ENCODE results near the gene PPP3R1. TPM values are rescaled to one million over a fixed set of nuclear protein-coding genes. Genes with fewer than 3 reads are reported as not detected.

The PPP3R1 gene
- total and polyA plus RNA-seq, 10 of the 15 experiments (the other 5 are each of a cell fraction or from before 2014, with no cell fraction given), result 1.5 to 61.0 (median 15.8) TPM

GRCh38 chr2:68250652-68251186, 1.6 kb downstream of the PPP3R1 start:
- WGBS (ENCODE audit: insufficient coverage, insufficient replicate concordance, low lambda C conversion rate, missing lambda C conversion rate), result 5% methylated on average over 15 of the region's 15 CpGs
- no peak overlapping the region for H2AFZ ChIP-seq (ENCODE audit: control insufficient read depth, low read depth, low read length)
- POLR2A ChIA-PET, result interaction anchor here (0.7 to 2.1 kb wide), 5 partner anchors 14 to 58 kb away, joined by 3 to 5 read pairs (median 4); no protein-coding TSS in a partner anchor
- FAIRE-seq (peak; percentile 95), ATAC-seq (no peak), DNase-seq (ENCODE audit: low read depth, low spot score) (no peak)
- H3K4me3 ChIP-seq, result peak overlapping the region; percentile 85
- H3K79me2 ChIP-seq (ENCODE audit: control insufficient read depth, insufficient read depth, low read length), result peaks cover 79% of the 10 kb centered on the region
- no TSS peak for BruUV-seq (replicated peaks)
- peaks cover 15% of the 10 kb centered on the region for H3K4me1 ChIP-seq (ENCODE audit: control insufficient read depth, insufficient read depth, low read length)
- H3K27me3 ChIP-seq (replicated peaks in 1 of 2; ENCODE audit: control insufficient read depth in 2 of 2, insufficient read depth in 2 of 2, low read length in 1 of 2), result no peaks in the 10 kb centered on the region
- RAD21 ChIA-PET (ENCODE audit: unreplicated experiment), result interaction anchor here (0.7 to 2.6 kb wide), 11 partner anchors 14 to 190 kb away, joined by 3 to 10 read pairs (median 3); no protein-coding TSS in a partner anchor
- peak overlapping the region; percentile 92 for H3K9ac ChIP-seq (ENCODE audit: control insufficient read depth, insufficient read depth, low read length)
- H3K9me3 ChIP-seq (replicated peaks; ENCODE audit: control insufficient read depth, insufficient read depth, low read length), result no peaks in the 10 kb centered on the region
- in situ Hi-C loops (cut with MboI), result no loop called here
- CTCF ChIA-PET, result interaction anchor here (0.8 to 2.6 kb wide), 16 partner anchors 29 to 203 kb away, joined by 3 to 17 read pairs (median 4); no protein-coding TSS in a partner anchor
- intact Hi-C loops (cut with micrococcal nuclease; ENCODE audit: unreplicated experiment), result loop anchor here (2.0 to 5.0 kb wide), 4 partner anchors 48 to 192 kb away; partner anchors contain the start of gene PLEK
- peaks cover 2% of the 10 kb centered on the region; the same call in 1 of the 2 replicates for H4K20me1 ChIP-seq (ENCODE audit: control insufficient read depth, insufficient read depth)
- no peaks in the 10 kb centered on the region for H3K36me3 ChIP-seq (ENCODE audit: control insufficient read depth in 2 of 2, insufficient read depth in 2 of 2, low read length in 1 of 2)
- H3K27ac ChIP-seq (ENCODE audit: control insufficient read depth, insufficient read depth), result peak overlapping the region; percentile 91
- SMC1A ChIA-PET (ENCODE audit: uncharacterized antibody, unreplicated experiment), result interaction anchor here (0.7 to 2.6 kb wide), 13 partner anchors 16 to 190 kb away, joined by 3 to 14 read pairs (median 5); no protein-coding TSS in a partner anchor
- peak overlapping the region; percentile 82 for H3K4me2 ChIP-seq (ENCODE audit: control insufficient read depth, insufficient read depth)
- TF ChIP-seq TAF1 (IDR thresholded peaks at IDR 0.05; ENCODE audit: borderline replicate concordance, low read depth, low read length), result 0 out of 2 replicates have a peak, but pooled peaks have one; percentile 3
- TF ChIP-seq PKNOX1 (IDR thresholded peaks at IDR 0.05), result no peak
- TF ChIP-seq BRCA1 (IDR thresholded peaks at IDR 0.05; ENCODE audit: low read depth, low read length), result no peak
- TF ChIP-seq, protein P1, sequence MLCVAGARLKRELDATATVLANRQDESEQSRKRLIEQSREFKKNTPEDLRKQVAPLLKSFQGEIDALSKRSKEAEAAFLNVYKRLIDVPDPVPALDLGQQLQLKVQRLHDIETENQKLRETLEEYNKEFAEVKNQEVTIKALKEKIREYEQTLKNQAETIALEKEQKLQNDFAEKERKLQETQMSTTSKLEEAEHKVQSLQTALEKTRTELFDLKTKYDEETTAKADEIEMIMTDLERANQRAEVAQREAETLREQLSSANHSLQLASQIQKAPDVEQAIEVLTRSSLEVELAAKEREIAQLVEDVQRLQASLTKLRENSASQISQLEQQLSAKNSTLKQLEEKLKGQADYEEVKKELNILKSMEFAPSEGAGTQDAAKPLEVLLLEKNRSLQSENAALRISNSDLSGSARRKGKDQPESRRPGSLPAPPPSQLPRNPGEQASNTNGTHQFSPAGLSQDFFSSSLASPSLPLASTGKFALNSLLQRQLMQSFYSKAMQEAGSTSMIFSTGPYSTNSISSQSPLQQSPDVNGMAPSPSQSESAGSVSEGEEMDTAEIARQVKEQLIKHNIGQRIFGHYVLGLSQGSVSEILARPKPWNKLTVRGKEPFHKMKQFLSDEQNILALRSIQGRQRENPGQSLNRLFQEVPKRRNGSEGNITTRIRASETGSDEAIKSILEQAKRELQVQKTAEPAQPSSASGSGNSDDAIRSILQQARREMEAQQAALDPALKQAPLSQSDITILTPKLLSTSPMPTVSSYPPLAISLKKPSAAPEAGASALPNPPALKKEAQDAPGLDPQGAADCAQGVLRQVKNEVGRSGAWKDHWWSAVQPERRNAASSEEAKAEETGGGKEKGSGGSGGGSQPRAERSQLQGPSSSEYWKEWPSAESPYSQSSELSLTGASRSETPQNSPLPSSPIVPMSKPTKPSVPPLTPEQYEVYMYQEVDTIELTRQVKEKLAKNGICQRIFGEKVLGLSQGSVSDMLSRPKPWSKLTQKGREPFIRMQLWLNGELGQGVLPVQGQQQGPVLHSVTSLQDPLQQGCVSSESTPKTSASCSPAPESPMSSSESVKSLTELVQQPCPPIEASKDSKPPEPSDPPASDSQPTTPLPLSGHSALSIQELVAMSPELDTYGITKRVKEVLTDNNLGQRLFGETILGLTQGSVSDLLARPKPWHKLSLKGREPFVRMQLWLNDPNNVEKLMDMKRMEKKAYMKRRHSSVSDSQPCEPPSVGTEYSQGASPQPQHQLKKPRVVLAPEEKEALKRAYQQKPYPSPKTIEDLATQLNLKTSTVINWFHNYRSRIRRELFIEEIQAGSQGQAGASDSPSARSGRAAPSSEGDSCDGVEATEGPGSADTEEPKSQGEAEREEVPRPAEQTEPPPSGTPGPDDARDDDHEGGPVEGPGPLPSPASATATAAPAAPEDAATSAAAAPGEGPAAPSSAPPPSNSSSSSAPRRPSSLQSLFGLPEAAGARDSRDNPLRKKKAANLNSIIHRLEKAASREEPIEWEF (IDR thresholded peaks at IDR 0.05; ENCODE audit: insufficient replicate concordance, low read depth, low read length), result no peak
- TF ChIP-seq, protein P2, sequence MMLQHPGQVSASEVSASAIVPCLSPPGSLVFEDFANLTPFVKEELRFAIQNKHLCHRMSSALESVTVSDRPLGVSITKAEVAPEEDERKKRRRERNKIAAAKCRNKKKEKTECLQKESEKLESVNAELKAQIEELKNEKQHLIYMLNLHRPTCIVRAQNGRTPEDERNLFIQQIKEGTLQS (IDR thresholded peaks at IDR 0.05; ENCODE audit: borderline replicate concordance, extremely low read depth, low read depth, low read length), result no peak
- 0 out of 2 replicates have a peak, but pooled peaks have one; percentile 10 for TF ChIP-seq TCF7 (IDR thresholded peaks at IDR 0.05; ENCODE audit: borderline replicate concordance)
- peak; percentile 48; the same call in 1 of the 2 replicates for TF ChIP-seq BACH1 (IDR thresholded peaks at IDR 0.05; ENCODE audit: borderline replicate concordance)
- peak; percentile 27; the same call in 1 of the 2 replicates for TF ChIP-seq NKRF (conservative IDR thresholded peaks at IDR 0.05)
- TF ChIP-seq ESRRA (IDR thresholded peaks at IDR 0.05; ENCODE audit: low read length), result no peak
- no peak for TF ChIP-seq SMAD1 (IDR thresholded peaks at IDR 0.05; ENCODE audit: low read depth, partially characterized antibody)
- TF ChIP-seq ZSCAN29 (IDR thresholded peaks at IDR 0.05), result 0 out of 2 replicates have a peak, but pooled peaks have one; percentile 19
- TF ChIP-seq, protein P3, sequence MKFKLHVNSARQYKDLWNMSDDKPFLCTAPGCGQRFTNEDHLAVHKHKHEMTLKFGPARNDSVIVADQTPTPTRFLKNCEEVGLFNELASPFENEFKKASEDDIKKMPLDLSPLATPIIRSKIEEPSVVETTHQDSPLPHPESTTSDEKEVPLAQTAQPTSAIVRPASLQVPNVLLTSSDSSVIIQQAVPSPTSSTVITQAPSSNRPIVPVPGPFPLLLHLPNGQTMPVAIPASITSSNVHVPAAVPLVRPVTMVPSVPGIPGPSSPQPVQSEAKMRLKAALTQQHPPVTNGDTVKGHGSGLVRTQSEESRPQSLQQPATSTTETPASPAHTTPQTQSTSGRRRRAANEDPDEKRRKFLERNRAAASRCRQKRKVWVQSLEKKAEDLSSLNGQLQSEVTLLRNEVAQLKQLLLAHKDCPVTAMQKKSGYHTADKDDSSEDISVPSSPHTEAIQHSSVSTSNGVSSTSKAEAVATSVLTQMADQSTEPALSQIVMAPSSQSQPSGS (IDR thresholded peaks at IDR 0.05; ENCODE audit: low read length), result no peak

All from GM12878 (cell line).